GM23338 (cell line): ENCODE results near the gene CPEB3. TPM values are rescaled to one million over a fixed set of nuclear protein-coding genes. Genes with fewer than 3 reads are reported as not detected.

Experiments used
- ATAC-seq: fragments of 200-7000 bp; cut with Tn5 transposase; 3 replicates; pipeline ENCODE4 v1.9.1; 2020
- DNase-seq: peaks from one replicate; pipeline ENCODE4 v3.0.0-alpha.2; 2015; ENCODE audit warnings: low spot score
- H2AFZ ChIP-seq: fragments of 200-600 bp; sonication (generic); 2 replicates; pipeline ENCODE4 v1.8.0; 2016; ENCODE audit warnings: antibody characterized with exemption, mild to moderate bottlenecking, moderate library complexity
- H3F3A ChIP-seq: fragments of 200-600 bp; sonication (generic); replicated peaks from 2 replicates; pipeline ENCODE4 v1.8.0; 2017; ENCODE audit warnings: antibody characterized with exemption, mixed run types, low read depth
- H3K27ac ChIP-seq: fragments of 200-600 bp; sonication (generic); 2 replicates; pipeline ENCODE4 v1.6.1; 2016; ENCODE audit warnings: low read depth
- H3K27me3 ChIP-seq: fragments of 200-600 bp; sonication (generic); 2 replicates; pipeline ENCODE4 v1.8.0; 2016; ENCODE audit warnings: mild to moderate bottlenecking, mixed run types, moderate library complexity; ENCODE audit not compliant: insufficient read depth
- H3K36me3 ChIP-seq: fragments of 200-600 bp; sonication (generic); 2 replicates; pipeline ENCODE4 v1.8.0; 2016; ENCODE audit warnings: mild to moderate bottlenecking; ENCODE audit not compliant: insufficient read depth
- H3K4me1 ChIP-seq: fragments of 200-600 bp; sonication (generic); 2 replicates; pipeline ENCODE4 v1.8.0; 2016; ENCODE audit warnings: mild to moderate bottlenecking, moderate library complexity; ENCODE audit not compliant: insufficient read depth
- H3K4me2 ChIP-seq: fragments of 200-600 bp; sonication (generic); 2 replicates; pipeline ENCODE4 v1.7.1; 2017; ENCODE audit warnings: mixed run types
- H3K4me3 ChIP-seq: fragments of 200-600 bp; sonication (generic); 2 replicates; pipeline ENCODE4 v1.6.1; 2016; ENCODE audit warnings: mixed run types
- H3K79me2 ChIP-seq: fragments of 200-600 bp; sonication (generic); replicated peaks from 2 replicates; pipeline ENCODE4 v1.8.0; 2017; ENCODE audit warnings: mild to moderate bottlenecking; ENCODE audit not compliant: insufficient read depth
- H3K9me2 ChIP-seq: fragments of 200-600 bp; sonication (generic); 2 replicates; pipeline ENCODE4 v1.8.0; 2017; ENCODE audit not compliant: insufficient read depth
- H4K20me1 ChIP-seq: fragments of 200-600 bp; sonication (generic); replicated peaks from 2 replicates; pipeline ENCODE4 v1.8.0; 2017; ENCODE audit warnings: mild to moderate bottlenecking; ENCODE audit not compliant: insufficient read depth
- H3K27ac Mint-ChIP-seq: 2 replicates; pipeline ENCODE4 v1.8.0; 2020; ENCODE audit warnings: inconsistent platforms, mild to moderate bottlenecking, moderate library complexity, mixed read lengths
- H3K27me3 Mint-ChIP-seq: 3 replicates; pipeline ENCODE4 v1.8.0; 2022; ENCODE audit warnings: low read depth, mild to moderate bottlenecking, moderate library complexity, mixed read lengths, inconsistent platforms; ENCODE audit not compliant: insufficient read depth, poor library complexity
- H3K36me3 Mint-ChIP-seq: 3 replicates; pipeline ENCODE4 v1.8.0; 2021; ENCODE audit warnings: low read depth, mild to moderate bottlenecking, inconsistent platforms, moderate library complexity, mixed read lengths
- H3K4me1 Mint-ChIP-seq: 3 replicates; pipeline ENCODE4 v1.8.0; 2020; ENCODE audit warnings: mild to moderate bottlenecking, inconsistent platforms, mixed read lengths
- H3K4me3 Mint-ChIP-seq: 3 replicates; pipeline ENCODE4 v1.8.0; 2021; ENCODE audit warnings: moderate library complexity, mild to moderate bottlenecking, inconsistent platforms, mixed read lengths
- H3K9me3 Mint-ChIP-seq: 3 replicates; pipeline ENCODE4 v1.8.0; 2020; ENCODE audit warnings: moderate library complexity, mild to moderate bottlenecking, inconsistent platforms, mixed read lengths
- EZH2phosphoT487 ChIP-seq: fragments of 200-600 bp; sonication (generic); IDR thresholded peaks from one replicate; pipeline ENCODE4 v1.8.1; 2018; ENCODE audit warnings: antibody characterized with exemption; ENCODE audit not compliant: unreplicated experiment
- JUNB ChIP-seq: IDR thresholded peaks from one replicate; pipeline ENCODE4 v1.6.1; 2016; ENCODE audit warnings: antibody characterized with exemption; ENCODE audit not compliant: unreplicated experiment
- NANOG ChIP-seq: IDR thresholded peaks from 2 replicates; pipeline ENCODE4 v1.6.1; 2016; ENCODE audit warnings: antibody characterized with exemption, borderline replicate concordance
- POLR2AphosphoS5 ChIP-seq: IDR thresholded peaks from 2 replicates; pipeline ENCODE4 v1.6.1; 2016; ENCODE audit warnings: antibody characterized with exemption, low read depth
- STAT1 ChIP-seq: IDR thresholded peaks from one replicate; pipeline ENCODE4 v1.6.1; 2016; ENCODE audit warnings: antibody characterized with exemption; ENCODE audit not compliant: unreplicated experiment
- ZNF331 ChIP-seq: fragments of 250-450 bp; sonication (Bioruptor Pico); IDR thresholded peaks from 2 replicates; pipeline ENCODE4 v1.5.0; 2020; ENCODE audit warnings: low read depth, mild to moderate bottlenecking, moderate library complexity
- polyA plus RNA-seq: library from polyadenylated mRNA; unstranded; fragments of >200 nt; fragmentation: Nextera tagmentation; extraction: Ambion mirVana; gene quantifications from 2 replicates; pipeline ENCODE4 v1.2.1, GENCODE V29; 2016
- total RNA-seq: library from RNA; depleted of rRNA; stranded (reverse); fragments of >200 nt; shearing (Covaris generic); gene quantifications from 2 replicates; pipeline ENCODE4 v1.2.3, GENCODE V29; 2014
- TF ChIP-seq, protein P1 (sequence below): IDR thresholded peaks from 2 replicates; pipeline ENCODE4 v1.6.1; 2016; ENCODE audit warnings: antibody characterized with exemption

CPEB3 gene
- total and polyA plus RNA-seq, 2 experiments from 2014 or later: 0.74 to 1.9 TPM

DNA sequence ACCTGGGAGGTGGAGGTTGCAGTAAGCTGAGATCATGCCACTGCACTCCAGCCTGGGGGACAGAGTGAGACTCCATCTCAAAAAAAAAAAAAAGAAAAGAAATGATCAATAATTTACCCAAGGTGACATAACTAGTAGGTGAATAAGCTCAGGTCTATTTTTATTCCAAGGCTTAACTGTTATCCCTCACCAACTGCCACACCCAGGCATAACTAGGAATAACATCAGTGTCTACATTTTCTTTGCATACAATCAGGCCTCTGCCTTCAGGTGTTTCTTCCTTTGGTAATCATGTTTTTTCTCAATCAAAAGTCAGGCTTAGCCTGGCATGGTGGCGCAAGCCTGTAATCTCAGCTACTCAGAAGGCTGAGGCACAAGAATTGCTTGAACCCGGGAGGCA is 26.6 kb downstream of the CPEB3 start:
- Histone ChIP-seq H3K4me2 (no peak overlapping the region), H3K27ac (no peak overlapping the region), H3K4me1 (no peaks in the 10 kb centered on the region), H3K9me2 (no peaks in the 10 kb centered on the region), H3K27me3 (no peaks in the 10 kb centered on the region), H3F3A (no peaks in the 10 kb centered on the region), H4K20me1 (no peaks in the 10 kb centered on the region; the same call in none of the 2 replicates), H3K4me3 (no peak overlapping the region), H3K79me2 (no peaks in the 10 kb centered on the region), H3K36me3 (no peaks in the 10 kb centered on the region), H2AFZ (no peak overlapping the region)
- Mint-ChIP-seq H3K4me1 (no peaks in the 10 kb centered on the region), H3K27ac (no peak overlapping the region), H3K4me3 (no peak overlapping the region), H3K9me3 (no peaks in the 10 kb centered on the region), H3K27me3 (no peaks in the 10 kb centered on the region), H3K36me3 (no peaks in the 10 kb centered on the region)
- no peak for ATAC-seq
- no peak for DNase-seq
- TF ChIP-seq POLR2AphosphoS5: no peak
- TF ChIP-seq, protein P1, sequence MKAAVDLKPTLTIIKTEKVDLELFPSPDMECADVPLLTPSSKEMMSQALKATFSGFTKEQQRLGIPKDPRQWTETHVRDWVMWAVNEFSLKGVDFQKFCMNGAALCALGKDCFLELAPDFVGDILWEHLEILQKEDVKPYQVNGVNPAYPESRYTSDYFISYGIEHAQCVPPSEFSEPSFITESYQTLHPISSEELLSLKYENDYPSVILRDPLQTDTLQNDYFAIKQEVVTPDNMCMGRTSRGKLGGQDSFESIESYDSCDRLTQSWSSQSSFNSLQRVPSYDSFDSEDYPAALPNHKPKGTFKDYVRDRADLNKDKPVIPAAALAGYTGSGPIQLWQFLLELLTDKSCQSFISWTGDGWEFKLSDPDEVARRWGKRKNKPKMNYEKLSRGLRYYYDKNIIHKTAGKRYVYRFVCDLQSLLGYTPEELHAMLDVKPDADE: no peak
- TF ChIP-seq JUNB: no peak
- no peak for TF ChIP-seq EZH2phosphoT487

DNA sequence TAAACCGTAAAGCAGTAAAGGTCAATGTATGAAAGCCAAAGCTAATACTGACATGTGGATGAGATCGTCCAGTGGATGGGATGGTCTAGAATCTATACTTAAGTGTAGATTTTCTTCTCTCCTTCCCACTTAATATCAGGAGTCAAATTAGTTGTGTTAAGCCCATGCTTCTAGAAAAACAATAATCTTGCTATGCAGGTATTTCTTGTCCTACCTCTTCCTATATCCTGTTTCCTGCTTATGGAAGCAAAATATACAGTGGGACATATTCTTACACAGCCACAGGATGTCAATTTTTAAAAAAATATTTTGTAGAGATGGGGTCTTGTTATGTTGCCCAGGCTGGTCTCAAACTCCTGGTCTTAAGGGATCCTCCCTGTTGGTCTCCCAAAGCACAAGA is 27.5 kb downstream of the CPEB3 start:
- H3K27ac Mint-ChIP-seq: no peak overlapping the region
- TF ChIP-seq NANOG (no peak), ZNF331 (no peak)
- H3K9me3 Mint-ChIP-seq: no peaks in the 10 kb centered on the region
- no peaks in the 10 kb centered on the region for H3K9me2 ChIP-seq
- no peaks in the 10 kb centered on the region for H3K36me3 ChIP-seq
- no peaks in the 10 kb centered on the region for H3K36me3 Mint-ChIP-seq
- no peak overlapping the region for H3K4me3 Mint-ChIP-seq
- H3K27me3 ChIP-seq: no peaks in the 10 kb centered on the region
- H3F3A ChIP-seq: no peaks in the 10 kb centered on the region
- no peaks in the 10 kb centered on the region for H3K79me2 ChIP-seq
- no peak overlapping the region for H2AFZ ChIP-seq
- no peak overlapping the region for H3K4me3 ChIP-seq
- no peak for DNase-seq
- H3K4me1 Mint-ChIP-seq: no peaks in the 10 kb centered on the region
- no peak overlapping the region for H3K27ac ChIP-seq
- no peaks in the 10 kb centered on the region for H3K27me3 Mint-ChIP-seq
- H3K4me2 ChIP-seq: no peak overlapping the region
- no peaks in the 10 kb centered on the region; the same call in none of the 2 replicates for H4K20me1 ChIP-seq
- no peaks in the 10 kb centered on the region for H3K4me1 ChIP-seq
- ATAC-seq: no peak

DNA sequence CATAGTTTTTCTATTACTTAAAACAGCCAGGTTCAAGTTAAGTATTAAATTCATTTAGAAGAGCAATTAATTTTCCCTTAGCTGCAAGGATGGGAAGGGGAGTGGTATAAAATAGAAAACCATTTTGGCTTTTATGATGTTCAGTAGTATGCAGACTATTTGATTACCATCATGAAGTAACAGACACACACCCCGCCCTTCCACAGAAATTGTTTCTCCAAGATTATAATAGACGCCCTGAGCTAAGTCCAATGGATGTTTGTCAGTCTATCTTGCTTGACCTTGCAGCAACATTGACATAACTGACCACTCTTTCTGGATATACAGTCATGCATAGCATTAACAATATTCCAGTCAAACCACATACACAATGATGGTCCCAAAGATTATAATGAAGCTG is 42.3 kb downstream of the CPEB3 start:
- Mint-ChIP-seq H3K9me3 (no peaks in the 10 kb centered on the region), H3K27ac (no peak overlapping the region), H3K4me1 (peaks cover 3% of the 10 kb centered on the region; the same call in 1 of the 3 replicates), H3K4me3 (no peak overlapping the region), H3K27me3 (no peaks in the 10 kb centered on the region), H3K36me3 (no peaks in the 10 kb centered on the region)
- Histone ChIP-seq H3K27ac (no peak overlapping the region), H4K20me1 (no peaks in the 10 kb centered on the region), H3K9me2 (no peaks in the 10 kb centered on the region), H3K4me2 (no peak overlapping the region), H3K4me3 (no peak overlapping the region), H3K79me2 (no peaks in the 10 kb centered on the region), H3K27me3 (no peaks in the 10 kb centered on the region), H2AFZ (no peak overlapping the region), H3K4me1 (peaks cover 9% of the 10 kb centered on the region), H3K36me3 (no peaks in the 10 kb centered on the region), H3F3A (no peaks in the 10 kb centered on the region)
- DNase-seq (no peak), ATAC-seq (no peak)
- TF ChIP-seq ZNF331 (no peak), STAT1 (no peak), EZH2phosphoT487 (no peak)
